CD14-positive monocyte (primary cell): ENCODE results near the gene EVL. TPM values are rescaled to one million over a fixed set of nuclear protein-coding genes. Genes with fewer than 3 reads are reported as not detected.
A peak's percentile ranks its signal among the peaks of the same experiment; 100 is the strongest.

Source experiments
- DNase-seq, 3 donors: peaks; one replicate each; pipeline ENCODE4 v3.0.0-alpha.2; 2011 to 2022
- H2AFZ ChIP-seq: 2 replicates; pipeline ENCODE4 v1.6.0; 2012; ENCODE audit warnings: mild to moderate bottlenecking, low read depth, low read length, inconsistent platforms; ENCODE audit not compliant: insufficient read depth, poor library complexity, severe bottlenecking
- H3K27ac ChIP-seq, 2 donors: 1 replicate in 1 of 2; 2 replicates in 1 of 2; pipeline ENCODE4 v1.5.1; 2012 to 2013; ENCODE audit warnings: low read length in 2 of 2, control low read depth in 1 of 2, inconsistent platforms in 1 of 2, low read depth in 1 of 2, mild to moderate bottlenecking in 1 of 2
- H3K27me3 ChIP-seq, 2 donors: one replicate each; pipeline versions ENCODE4 v1.6.0 to v1.6.1; 2011 to 2013; ENCODE audit warnings: low read length in 2 of 2; ENCODE audit not compliant: control insufficient read depth in 2 of 2, insufficient read depth in 2 of 2
- H3K36me3 ChIP-seq, 2 donors: replicated peaks in 1 of 2; 1 replicate in 1 of 2; 2 replicates in 1 of 2; pipeline versions ENCODE4 v1.5.1 to v1.6.1; 2012 to 2013; ENCODE audit warnings: low read length in 2 of 2, control low read depth in 1 of 2, inconsistent platforms in 1 of 2, mild to moderate bottlenecking in 1 of 2; ENCODE audit not compliant: insufficient read depth in 2 of 2, control insufficient read depth in 1 of 2
- H3K4me1 ChIP-seq, 2 donors: 1 replicate in 1 of 2; 2 replicates in 1 of 2; pipeline versions ENCODE4 v1.5.1 to v1.6.1; 2012 to 2013; ENCODE audit warnings: low read length in 2 of 2, control low read depth in 1 of 2, inconsistent platforms in 1 of 2, mild to moderate bottlenecking in 1 of 2, moderate library complexity in 1 of 2; ENCODE audit not compliant: insufficient read depth in 2 of 2, control insufficient read depth in 1 of 2
- H3K4me2 ChIP-seq: replicated peaks from 2 replicates; pipeline ENCODE3; 2012; ENCODE audit warnings: low read length, moderate library complexity, mild to moderate bottlenecking; ENCODE audit not compliant: poor library complexity, severe bottlenecking; ENCODE audit errors: extremely low read depth
- H3K4me3 ChIP-seq, 3 experiments: fragments of 200-600 bp in 1 of 3; sonication (generic) in 1 of 3; replicated peaks in 1 of 3; 1 replicate in 2 of 3; 2 replicates in 1 of 3; pipeline ENCODE4 v1.5.1; 2011 to 2013; ENCODE audit warnings: low read length in 3 of 3, mild to moderate bottlenecking in 3 of 3, control low read depth in 2 of 3, low read depth in 2 of 3, inconsistent platforms in 1 of 3, moderate library complexity in 1 of 3
- H3K79me2 ChIP-seq: 2 replicates; pipeline ENCODE4 v1.6.0; 2012; ENCODE audit warnings: mild to moderate bottlenecking, control low read depth, inconsistent platforms, low read length, moderate library complexity; ENCODE audit not compliant: insufficient read depth
- H3K9ac ChIP-seq: 2 replicates; pipeline ENCODE4 v1.6.0; 2017; ENCODE audit warnings: low read length, mild to moderate bottlenecking; ENCODE audit not compliant: insufficient read depth, poor library complexity, severe bottlenecking
- H3K9me3 ChIP-seq, 2 donors: replicated peaks in 1 of 2; 1 replicate in 1 of 2; 2 replicates in 1 of 2; pipeline versions ENCODE4 v1.5.1 to v1.6.1; 2012 to 2013; ENCODE audit warnings: low read length in 2 of 2, control low read depth in 1 of 2; ENCODE audit not compliant: control insufficient read depth in 1 of 2, insufficient read depth in 1 of 2
- H4K20me1 ChIP-seq: 2 replicates; pipeline ENCODE4 v1.6.0; 2012; ENCODE audit warnings: mild to moderate bottlenecking, low read length, control low read depth, moderate library complexity; ENCODE audit not compliant: insufficient read depth
- H3K27ac Mint-ChIP-seq, 7 donors: one replicate each; pipeline ENCODE4 v1.8.0; 2020; ENCODE audit warnings: mild to moderate bottlenecking in 7 of 7, mixed read lengths in 7 of 7, moderate library complexity in 6 of 7, inconsistent platforms in 2 of 7
- H3K27me3 Mint-ChIP-seq, 3 donors: one replicate each; pipeline ENCODE4 v1.8.0; 2021 to 2022; ENCODE audit warnings: low read depth in 3 of 3, mild to moderate bottlenecking in 3 of 3, mixed read lengths in 3 of 3, moderate library complexity in 3 of 3, inconsistent platforms in 1 of 3
- H3K36me3 Mint-ChIP-seq, 2 donors: one replicate each; pipeline ENCODE4 v1.8.0; 2020; ENCODE audit warnings: mixed read lengths in 2 of 2, inconsistent platforms in 1 of 2, mild to moderate bottlenecking in 1 of 2
- H3K4me1 Mint-ChIP-seq: one replicate; pipeline ENCODE4 v1.8.0; 2020; ENCODE audit warnings: mild to moderate bottlenecking, mixed read lengths
- H3K4me3 Mint-ChIP-seq, 2 donors: one replicate each; pipeline ENCODE4 v1.8.0; 2020; ENCODE audit warnings: mild to moderate bottlenecking in 2 of 2, mixed read lengths in 2 of 2, moderate library complexity in 1 of 2
- H3K9me3 Mint-ChIP-seq, 7 donors: one replicate each; pipeline ENCODE4 v1.8.0; 2020 to 2022; ENCODE audit warnings: mixed read lengths in 7 of 7, mild to moderate bottlenecking in 6 of 7, moderate library complexity in 6 of 7, inconsistent platforms in 2 of 7
- WGBS: methylation state at CpG from one replicate; pipeline ENCODE4 v1.1.5; 2013; ENCODE audit warnings: missing lambda C conversion rate; ENCODE audit not compliant: insufficient coverage; 5-methylcytosine and 5-hydroxymethylcytosine counted together
- intact Hi-C, 2 donors: fragments of 100-400 bp; cut with micrococcal nuclease; formaldehyde crosslinking; loops; one replicate each; pipeline versions ENCODE4 v1.15.0 to v1.15.1; 2023
- polyA plus RNA-seq, 3 donors: library from polyadenylated mRNA; depleted of rRNA in 1 of 3; unstranded in 2 of 3; stranded (reverse) in 1 of 3; fragments of 300-500 nt in 2 of 3; fragments of >200 nt in 1 of 3; fragmentation: Illumina TruSeq in 2 of 3; gene quantifications; 1 replicate in 2 of 3; 2 replicates in 1 of 3; pipeline ENCODE4 v1.2.3, GENCODE V29; 2012 to 2021
- TF ChIP-seq, protein P1 (sequence below): fragments of 200-600 bp; IDR thresholded peaks from one replicate; pipeline ENCODE4 v1.8.0; 2022; ENCODE audit warnings: antibody characterized with exemption, mild to moderate bottlenecking

EVL gene
- polyA plus RNA-seq, 3 donors: 3.2 to 131 (median 6.7) TPM

DNA sequence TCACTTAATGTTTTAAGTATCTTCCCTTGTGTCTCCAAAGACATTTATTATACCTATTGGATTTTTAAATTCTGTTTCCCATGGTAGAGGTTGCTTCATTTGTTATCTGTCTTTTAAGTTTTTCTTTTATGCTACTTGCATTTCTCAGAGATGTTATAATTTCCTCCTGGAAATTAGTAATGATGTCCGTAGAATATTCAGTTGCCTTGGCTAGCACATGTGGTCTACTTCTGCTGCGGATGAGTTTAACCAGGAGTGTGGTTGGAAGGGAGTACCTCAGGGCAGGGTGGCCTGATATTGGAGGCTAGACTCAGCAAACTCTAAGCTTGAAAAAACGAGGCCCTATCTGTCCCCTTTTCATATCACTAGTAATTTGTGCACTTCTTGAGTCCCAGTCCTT lies 8.8 kb upstream of the EVL start:
- H3K4me1 Mint-ChIP-seq: peaks cover 13% of the 10 kb centered on the region
- H3K4me3 Mint-ChIP-seq: no peak overlapping the region
- TF ChIP-seq, protein P1, sequence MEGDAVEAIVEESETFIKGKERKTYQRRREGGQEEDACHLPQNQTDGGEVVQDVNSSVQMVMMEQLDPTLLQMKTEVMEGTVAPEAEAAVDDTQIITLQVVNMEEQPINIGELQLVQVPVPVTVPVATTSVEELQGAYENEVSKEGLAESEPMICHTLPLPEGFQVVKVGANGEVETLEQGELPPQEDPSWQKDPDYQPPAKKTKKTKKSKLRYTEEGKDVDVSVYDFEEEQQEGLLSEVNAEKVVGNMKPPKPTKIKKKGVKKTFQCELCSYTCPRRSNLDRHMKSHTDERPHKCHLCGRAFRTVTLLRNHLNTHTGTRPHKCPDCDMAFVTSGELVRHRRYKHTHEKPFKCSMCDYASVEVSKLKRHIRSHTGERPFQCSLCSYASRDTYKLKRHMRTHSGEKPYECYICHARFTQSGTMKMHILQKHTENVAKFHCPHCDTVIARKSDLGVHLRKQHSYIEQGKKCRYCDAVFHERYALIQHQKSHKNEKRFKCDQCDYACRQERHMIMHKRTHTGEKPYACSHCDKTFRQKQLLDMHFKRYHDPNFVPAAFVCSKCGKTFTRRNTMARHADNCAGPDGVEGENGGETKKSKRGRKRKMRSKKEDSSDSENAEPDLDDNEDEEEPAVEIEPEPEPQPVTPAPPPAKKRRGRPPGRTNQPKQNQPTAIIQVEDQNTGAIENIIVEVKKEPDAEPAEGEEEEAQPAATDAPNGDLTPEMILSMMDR: no peak
- Histone ChIP-seq H3K4me1 (no peaks in the 10 kb centered on the region), H3K79me2 (peaks cover 3% of the 10 kb centered on the region), H2AFZ (no peak overlapping the region), H3K27me3 (no peaks in the 10 kb centered on the region), H4K20me1 (no peaks in the 10 kb centered on the region), H3K9ac (no peak overlapping the region), H3K36me3 (no peaks in the 10 kb centered on the region), H3K9me3 (no peaks in the 10 kb centered on the region), H3K4me2 (no peak overlapping the region), H3K27ac (no peak overlapping the region), H3K4me3 (no peak overlapping the region)
- no peak for DNase-seq
- no peaks in the 10 kb centered on the region for H3K9me3 Mint-ChIP-seq
- no peaks in the 10 kb centered on the region for H3K36me3 Mint-ChIP-seq
- intact Hi-C loops: no loop called here
- no CpG with 5 or more reads among the region's 3 CpGs for WGBS
- no peak overlapping the region for H3K27ac Mint-ChIP-seq
- peaks cover 0 to 2% (median 2%) of the 10 kb centered on the region in 3 donors for H3K27me3 Mint-ChIP-seq

DNA sequence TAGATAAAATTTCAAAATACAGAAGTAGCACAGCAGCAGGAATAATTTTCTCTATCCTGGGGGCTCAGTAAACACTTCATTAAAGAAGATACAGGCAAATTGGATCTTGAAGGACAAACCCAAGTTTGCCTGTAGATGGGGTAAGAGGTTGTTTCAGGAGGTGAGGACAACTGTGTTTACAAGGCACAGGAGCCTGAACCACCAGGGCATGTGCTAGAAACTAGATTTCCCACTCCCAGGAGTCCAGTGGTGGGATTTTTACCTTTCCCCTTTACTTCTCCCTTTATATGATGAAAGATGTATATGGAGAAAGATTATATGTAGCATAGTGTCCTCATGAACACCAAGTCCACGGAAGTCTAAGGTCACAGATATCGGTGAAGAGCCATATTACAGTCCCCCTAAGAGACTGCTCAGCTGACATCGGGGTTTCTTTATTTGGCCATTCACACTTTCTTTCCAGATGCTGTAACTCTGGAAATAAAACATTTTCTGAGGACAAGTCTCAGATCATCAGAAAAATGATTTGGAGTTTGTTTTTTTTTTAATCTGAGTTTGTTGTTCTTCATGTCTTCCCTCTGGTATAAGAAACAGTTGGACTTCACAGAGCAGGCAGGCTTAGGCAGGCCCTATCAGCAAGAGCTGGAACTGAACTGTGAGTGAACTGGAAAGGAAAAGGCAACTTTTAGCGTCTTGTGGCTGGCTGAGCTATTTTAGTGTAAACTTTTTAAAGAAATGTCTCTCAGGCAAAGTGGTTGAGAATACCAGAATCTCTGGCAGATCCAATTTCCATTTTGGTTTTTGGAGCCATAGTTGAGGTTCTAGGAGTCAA lies 8.0 kb upstream of the EVL start:
- H3K27me3 Mint-ChIP-seq: peaks cover 0 to 2% (median 2%) of the 10 kb centered on the region in 3 donors
- H3K4me3 Mint-ChIP-seq: no peak overlapping the region
- no peaks in the 10 kb centered on the region for H3K9me3 Mint-ChIP-seq
- H4K20me1 ChIP-seq: no peaks in the 10 kb centered on the region
- no peak overlapping the region for H3K4me3 ChIP-seq
- H3K4me1 Mint-ChIP-seq: peaks cover 16% of the 10 kb centered on the region
- DNase-seq: peak in 2 of 3 donors; percentile 22 to 32
- TF ChIP-seq, protein P1: peak; percentile 33
- H3K4me2 ChIP-seq: no peak overlapping the region
- no peaks in the 10 kb centered on the region for H3K9me3 ChIP-seq
- peaks cover 3% of the 10 kb centered on the region for H3K79me2 ChIP-seq
- H3K27ac ChIP-seq: no peak overlapping the region
- no peaks in the 10 kb centered on the region for H3K36me3 Mint-ChIP-seq
- no peaks in the 10 kb centered on the region for H3K27me3 ChIP-seq
- H3K27ac Mint-ChIP-seq: no peak overlapping the region
- H3K4me1 ChIP-seq: no peaks in the 10 kb centered on the region
- no peaks in the 10 kb centered on the region for H3K36me3 ChIP-seq
- no peak overlapping the region for H3K9ac ChIP-seq
- no peak overlapping the region for H2AFZ ChIP-seq
- intact Hi-C loops: no loop called here
- 78% methylated on average over 4 of the region's 4 CpGs for WGBS
